ENCODE measurements around the gene CEP72.
"Not testable (repeated sequence)": the region's sequence is repeated elsewhere in the genome, so short reads cannot be mapped to it uniquely, and the experiment has no call there.

The CEP72 gene

GRCh38 chr5:598564-598890 lies 13.6 kb upstream of the CEP72 start:
- DNase-seq (ENCODE audit: low read depth), result no peak

- DNase-seq (ENCODE audit: low read depth), result no peak
Observed at GRCh38 chr5:600886-601541, 11.1 kb upstream of the CEP72 start.

GRCh38 chr5:601771-602465 lies 10.2 kb upstream of the CEP72 start:
- DNase-seq (ENCODE audit: low read depth), result no peak

- no peak for DNase-seq (ENCODE audit: low read depth)
Observed at GRCh38 chr5:602466-603035, 9.6 kb upstream of the CEP72 start.

GRCh38 chr5:603081-603998 lies 8.8 kb upstream of the CEP72 start:
- DNase-seq (ENCODE audit: low read depth), result no peak

- DNase-seq (ENCODE audit: low read depth), result no peak
Observed at GRCh38 chr5:604391-604831, 7.7 kb upstream of the CEP72 start.

- DNase-seq (ENCODE audit: low read depth), result not testable (repeated sequence)
Observed at GRCh38 chr5:605090-605489, 7.0 kb upstream of the CEP72 start.

GRCh38 chr5:606061-606460 lies 6.1 kb upstream of the CEP72 start:
- DNase-seq (ENCODE audit: low read depth), result no peak

GRCh38 chr5:606526-607399 lies 5.4 kb upstream of the CEP72 start:
- DNase-seq (ENCODE audit: low read depth), result no peak

GRCh38 chr5:607541-608428 lies 4.4 kb upstream of the CEP72 start:
- no peak for DNase-seq (ENCODE audit: low read depth)

- DNase-seq (ENCODE audit: low read depth), result no peak
Observed at GRCh38 chr5:608429-609370, 3.4 kb upstream of the CEP72 start.

- DNase-seq (ENCODE audit: low read depth), result no peak
Observed at GRCh38 chr5:609506-609905, 2.6 kb upstream of the CEP72 start.

- no peak for DNase-seq (ENCODE audit: low read depth)
Observed at GRCh38 chr5:610011-610743, 2.0 kb upstream of the CEP72 start.

- DNase-seq (ENCODE audit: low read depth), result no peak
Observed at GRCh38 chr5:610744-611730, 1.1 kb upstream of the CEP72 start.

GRCh38 chr5:612498-613424 lies 621 bp downstream of the CEP72 start:
- DNase-seq (ENCODE audit: low read depth), result no peak

- no peak for DNase-seq (ENCODE audit: low read depth)
Observed at GRCh38 chr5:616484-617039, 4.4 kb downstream of the CEP72 start.

Measured in stimulated activated CD8-positive, alpha-beta memory T cell treated with anti-CD3 and anti-CD28 coated beads, Interleukin-12 subunit alpha, Interleukin-12 subunit beta, amount 100 ng/mL, for 4 hours (primary cell).